ENCODE measurements around the gene PSMD8.
"Not testable (repeated sequence)": the region's sequence is repeated elsewhere in the genome, so short reads cannot be mapped to it uniquely, and the experiment has no call there.

DNA sequence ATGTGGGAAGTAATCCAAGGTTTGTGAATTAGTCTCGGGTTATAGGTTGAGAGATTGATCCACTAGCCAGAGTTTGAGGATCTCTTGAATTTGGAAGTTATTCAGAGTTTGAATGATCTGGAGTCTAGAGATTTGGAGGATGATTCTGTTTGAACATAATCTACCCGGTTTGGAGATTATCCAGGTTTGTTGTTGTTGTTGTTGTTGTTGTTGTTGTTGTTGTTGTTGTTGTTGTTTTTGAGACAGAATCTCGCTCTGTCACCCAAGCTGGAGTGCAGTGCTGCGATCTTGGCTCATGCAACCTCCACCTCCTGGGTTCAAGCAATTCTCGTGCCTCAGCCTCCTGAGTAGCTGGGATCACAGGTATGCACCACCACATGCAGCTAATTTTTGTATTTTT, 37.5 kb downstream of the PSMD8 start:
- TF ChIP-seq CTCF (IDR thresholded peaks at IDR 0.05; ENCODE audit: low read depth, low read length); POLR2A (IDR thresholded peaks at IDR 0.05; ENCODE audit: extremely low read depth, insufficient read length); MAX (IDR thresholded peaks at IDR 0.05; ENCODE audit: low read depth, low read length); MYC (IDR thresholded peaks at IDR 0.05; ENCODE audit: low read depth, low read length): not testable (repeated sequence)

Data from NB4 (cell line).